ENCODE data around the gene NCOA7.
"Not testable (repeated sequence)": the region's sequence is repeated elsewhere in the genome, so short reads cannot be mapped to it uniquely, and the experiment has no call there.

Gene NCOA7

DNA sequence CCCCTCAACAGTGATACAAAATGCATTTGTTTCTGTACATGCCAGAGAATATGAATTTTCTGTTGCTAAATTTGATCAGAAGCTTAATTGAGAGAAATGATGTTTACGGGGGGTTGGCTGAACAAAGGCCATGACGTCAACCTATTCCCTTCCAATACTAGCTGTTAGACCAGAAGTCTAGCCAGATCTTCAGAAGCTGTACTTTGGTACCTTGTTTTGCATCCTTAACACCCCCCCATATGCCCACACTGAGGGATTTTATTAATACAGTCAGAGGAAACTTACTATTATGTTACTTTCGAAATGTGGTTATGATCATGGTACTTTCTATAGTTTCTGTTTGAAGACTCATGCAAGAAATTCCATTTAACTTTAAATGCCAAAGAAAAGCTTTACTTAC, 3.1 kb downstream of the NCOA7 start:
- DNase-seq: no peak

DNA sequence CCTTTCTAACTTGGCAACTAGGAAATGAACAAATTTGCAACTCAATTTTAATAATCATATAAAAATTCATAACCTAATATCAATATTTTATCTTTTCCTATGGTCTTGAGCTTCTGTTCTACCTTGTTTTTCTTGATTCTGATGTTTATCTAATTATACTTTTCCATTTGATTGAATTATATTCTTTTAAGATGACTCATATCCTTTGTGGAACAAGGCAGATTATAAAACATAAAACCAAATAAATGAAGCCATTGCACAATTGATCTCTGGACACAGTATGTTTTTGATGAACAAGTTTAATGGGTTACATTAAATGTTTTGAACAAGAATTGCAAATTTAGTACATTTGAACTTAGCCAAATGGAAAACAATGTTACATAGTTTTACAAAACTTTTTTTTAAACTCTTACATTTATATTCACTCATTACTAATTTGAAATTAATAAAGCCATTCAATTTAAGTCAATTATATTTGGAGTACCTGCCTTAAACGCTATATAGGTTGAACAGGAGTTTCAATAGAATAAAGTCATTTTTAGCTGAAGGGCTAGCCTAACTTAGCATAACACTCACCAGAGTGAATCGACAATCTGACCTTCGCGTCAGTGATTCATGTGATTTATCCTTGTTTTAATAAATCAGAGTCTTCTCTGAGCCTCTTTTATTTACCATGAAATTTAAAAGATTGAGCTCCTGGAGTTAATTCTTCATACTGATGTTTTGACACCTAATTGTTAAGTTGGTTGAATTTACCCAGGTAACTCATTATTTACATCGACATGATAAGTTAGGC, 3.8 kb downstream of the NCOA7 start:
- DNase-seq: no peak

DNA sequence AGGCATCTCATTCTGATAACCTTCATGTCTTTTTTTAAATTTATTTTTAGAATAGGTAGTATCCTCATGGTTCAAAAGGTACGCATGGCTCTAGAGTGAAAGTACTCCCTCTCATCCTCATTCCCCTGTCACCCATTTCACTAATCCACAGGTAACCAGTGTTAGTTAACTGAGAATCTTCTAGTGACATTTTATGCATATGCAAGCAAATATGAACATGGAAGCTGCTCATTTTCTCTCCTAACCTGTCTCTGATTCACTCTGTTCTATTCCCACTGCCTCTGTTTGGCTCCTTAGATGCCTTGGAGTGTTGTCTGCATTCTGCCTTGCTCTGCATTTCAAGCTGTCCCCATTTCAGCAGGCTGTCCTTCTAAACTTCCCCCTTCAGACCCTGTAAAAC, 4.5 kb downstream of the NCOA7 start:
- DNase-seq: no peak

DNA sequence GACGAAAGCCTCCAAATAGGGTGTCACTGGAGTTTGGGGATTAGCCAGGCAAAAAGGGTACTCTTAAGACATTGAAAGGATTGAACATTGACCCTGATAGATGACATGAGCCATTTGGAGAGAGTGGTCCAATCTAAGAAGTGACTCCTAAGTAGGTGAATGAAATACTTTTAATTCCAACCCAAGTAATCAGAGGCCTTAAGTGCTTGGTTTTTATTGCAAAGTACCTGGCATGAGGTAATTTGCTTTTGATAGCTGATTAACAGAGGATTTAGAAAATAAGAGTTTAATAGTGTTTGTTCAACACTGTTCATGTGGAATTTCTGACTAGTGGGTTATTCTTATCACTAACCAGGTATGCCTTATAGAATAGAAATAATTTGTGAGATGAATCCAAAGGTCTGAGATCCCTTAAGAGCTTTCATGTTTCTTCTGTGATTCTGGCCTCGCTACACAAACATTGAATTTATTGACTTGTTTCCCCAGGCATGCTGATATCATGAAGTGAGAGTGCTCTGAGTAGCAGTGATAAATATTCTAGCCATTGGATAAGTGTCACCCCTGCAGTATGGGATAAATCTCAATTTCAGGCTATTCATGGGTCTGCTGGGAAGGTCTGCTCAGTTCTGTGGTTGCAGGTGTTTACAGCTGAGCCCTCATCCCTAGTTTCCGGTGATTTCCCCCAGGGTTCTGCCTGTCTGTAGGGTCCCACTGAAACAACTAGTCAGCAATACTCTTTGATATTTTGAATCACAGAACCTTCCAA, 6.5 kb downstream of the NCOA7 start:
- no peak for DNase-seq

DNA sequence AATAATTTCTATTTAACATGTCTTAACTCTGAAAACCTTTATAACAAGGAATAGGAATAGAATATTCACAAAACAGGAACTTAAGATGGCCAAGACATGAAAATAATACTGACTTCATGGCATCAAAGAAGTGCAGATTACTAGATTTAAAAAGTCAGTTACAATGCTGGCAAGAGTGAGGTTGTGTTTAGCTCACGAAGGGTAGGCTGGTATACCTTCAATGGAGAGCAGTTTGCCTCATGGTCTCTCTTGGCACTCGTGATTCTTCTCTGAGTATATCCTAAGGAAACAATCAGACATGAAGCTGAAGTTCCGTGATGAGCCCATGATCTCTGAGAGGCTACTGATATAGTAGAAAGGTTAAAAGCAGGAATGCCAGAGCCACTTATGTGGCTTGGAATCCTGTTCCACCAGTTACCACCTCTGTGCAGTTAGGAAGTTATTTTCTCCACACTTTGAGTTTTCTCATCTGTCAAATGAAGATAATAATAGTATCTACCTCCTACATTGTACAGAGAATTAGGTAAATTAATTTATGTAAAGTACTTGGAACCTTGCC, 7.2 kb downstream of the NCOA7 start:
- no peak for DNase-seq

DNA sequence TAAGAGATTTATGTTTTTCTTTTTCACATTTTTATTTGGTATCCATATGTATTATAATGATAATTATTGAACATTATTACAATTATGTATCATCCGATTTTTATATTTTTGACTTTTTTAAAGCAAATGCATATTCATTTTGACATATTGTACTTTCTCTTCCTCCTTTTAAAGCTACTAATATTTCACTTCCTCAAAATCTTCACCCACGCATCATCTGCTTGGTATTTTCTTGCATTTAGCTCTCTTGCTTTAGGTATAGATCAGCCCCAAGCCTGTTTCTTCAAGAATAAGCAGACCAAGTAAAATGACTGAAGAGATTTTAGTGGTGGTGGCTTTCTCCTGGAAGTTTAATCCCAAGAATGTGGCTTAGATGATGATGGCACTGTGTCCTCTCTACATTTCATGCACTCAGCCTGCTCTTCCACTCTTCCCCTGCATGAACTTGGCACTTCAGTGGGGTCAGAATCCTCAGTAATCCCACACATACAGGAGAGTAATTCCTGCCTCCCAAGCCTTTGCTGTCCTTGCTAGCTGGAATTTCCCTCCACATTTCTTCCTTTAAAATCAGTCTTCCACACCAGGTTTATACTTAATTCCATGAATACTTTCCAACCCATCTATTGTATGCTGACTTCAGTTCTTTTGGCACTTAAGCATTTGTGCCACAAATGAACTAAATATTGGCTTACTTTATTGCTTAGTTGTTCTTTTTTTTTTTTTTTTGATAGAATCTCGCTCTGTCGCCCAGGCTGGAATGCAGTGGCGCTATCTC, 8.2 kb downstream of the NCOA7 start:
- DNase-seq: no peak

DNA sequence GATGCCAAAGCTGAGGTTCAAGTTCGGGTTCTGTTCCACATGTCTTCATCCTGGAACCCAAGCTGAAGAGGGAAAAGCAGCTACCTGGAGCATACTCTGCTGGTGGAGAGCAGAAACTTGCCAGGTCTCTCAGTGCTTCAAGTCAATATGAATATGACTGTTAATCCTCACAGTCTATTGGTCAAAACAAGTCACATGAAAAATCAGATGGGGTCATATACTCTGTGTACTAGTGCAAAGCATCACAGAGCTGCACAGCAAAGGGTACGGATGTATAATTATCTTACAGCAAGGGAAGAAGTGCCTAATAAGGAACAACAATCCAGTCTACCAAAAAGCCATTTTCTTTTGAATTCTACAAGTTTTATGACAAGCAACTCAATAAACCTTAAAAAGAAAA, 11.6 kb downstream of the NCOA7 start:
- no peak for DNase-seq

DNA sequence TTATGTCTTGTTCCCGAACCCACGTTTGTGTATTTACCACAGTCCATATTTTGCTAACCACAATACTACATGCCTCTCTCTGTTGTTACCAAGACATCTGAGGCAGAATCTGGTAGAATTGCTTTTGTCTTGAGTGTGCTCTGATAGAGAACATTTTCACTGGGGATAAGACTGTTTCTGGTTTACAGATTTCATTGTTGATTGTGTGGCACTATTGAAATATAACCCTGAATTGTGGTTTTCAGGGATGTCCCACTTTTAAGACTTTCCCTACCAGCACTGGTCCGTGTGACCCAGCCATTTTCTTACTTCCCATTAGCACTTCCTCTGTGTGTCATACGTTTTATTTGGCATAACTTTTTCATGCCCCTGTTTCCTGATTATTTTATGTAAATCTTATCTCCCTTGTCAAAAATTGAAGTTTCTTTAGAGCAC, 12.2 kb downstream of the NCOA7 start:
- no peak for DNase-seq

DNA sequence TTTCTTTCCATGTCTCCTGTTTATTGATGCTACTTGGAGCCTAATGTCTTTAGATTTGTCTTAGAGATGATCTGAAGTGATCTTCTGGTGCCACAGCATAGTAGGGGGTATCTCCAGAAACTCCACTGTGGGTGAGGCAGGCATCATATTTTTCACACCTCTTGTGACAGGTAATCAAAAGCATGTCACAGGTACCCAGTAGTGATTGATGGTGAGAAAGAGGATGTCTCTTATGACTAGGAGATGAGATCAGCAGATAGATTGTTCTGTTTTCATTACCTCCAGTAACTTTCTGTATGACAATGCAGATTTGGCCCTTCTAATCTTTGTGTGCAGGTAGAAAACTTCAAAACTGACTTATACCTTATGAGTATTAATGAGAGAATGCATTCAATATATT, 13.5 kb downstream of the NCOA7 start:
- DNase-seq: no peak

DNA sequence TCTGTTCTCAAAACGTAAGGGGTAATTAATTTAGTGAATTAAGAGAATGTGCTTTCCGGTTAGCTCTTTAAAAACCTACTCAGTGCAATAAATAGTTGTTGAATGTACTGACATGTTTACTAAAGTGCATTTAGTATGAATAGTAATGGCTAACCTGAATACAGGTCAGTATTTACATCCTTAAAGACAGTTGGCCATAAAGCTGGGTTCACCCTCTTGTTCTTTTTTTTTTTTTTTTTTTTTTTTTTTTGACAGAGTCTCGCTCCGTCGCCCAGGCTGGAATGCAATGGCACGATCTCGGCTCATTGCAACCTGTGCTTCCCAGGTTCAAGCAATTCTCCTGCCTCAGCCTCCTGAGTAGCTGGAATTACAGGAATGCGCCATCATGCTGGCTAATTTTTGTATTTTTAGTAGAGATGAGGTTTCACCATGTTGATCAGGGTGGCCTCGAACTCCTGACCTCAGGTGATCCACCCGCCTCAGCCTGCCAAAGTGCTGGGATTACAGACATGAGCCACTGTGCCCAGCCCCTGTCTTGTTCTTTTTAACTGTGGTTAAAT, 14.2 kb downstream of the NCOA7 start:
- DNase-seq: not testable (repeated sequence)

DNA sequence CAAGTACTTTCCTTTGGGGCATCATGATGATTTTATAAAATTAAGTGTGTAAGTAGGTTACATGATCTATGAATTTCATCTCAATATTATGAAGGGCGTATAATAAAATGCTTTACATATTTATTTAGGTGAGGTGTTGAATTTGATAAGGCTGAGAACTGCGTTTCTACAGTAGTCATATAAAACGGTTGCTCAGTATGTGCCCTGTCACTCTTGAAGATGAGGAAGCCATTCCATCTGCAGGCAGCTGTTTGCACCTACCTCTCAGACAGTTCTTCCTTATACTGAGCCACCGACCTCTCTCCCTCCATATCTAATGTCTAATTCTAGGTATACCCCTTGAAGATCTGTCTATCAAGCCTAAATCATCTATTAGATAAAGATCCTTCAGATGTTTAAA, 16.1 kb downstream of the NCOA7 start:
- no peak for DNase-seq

DNA sequence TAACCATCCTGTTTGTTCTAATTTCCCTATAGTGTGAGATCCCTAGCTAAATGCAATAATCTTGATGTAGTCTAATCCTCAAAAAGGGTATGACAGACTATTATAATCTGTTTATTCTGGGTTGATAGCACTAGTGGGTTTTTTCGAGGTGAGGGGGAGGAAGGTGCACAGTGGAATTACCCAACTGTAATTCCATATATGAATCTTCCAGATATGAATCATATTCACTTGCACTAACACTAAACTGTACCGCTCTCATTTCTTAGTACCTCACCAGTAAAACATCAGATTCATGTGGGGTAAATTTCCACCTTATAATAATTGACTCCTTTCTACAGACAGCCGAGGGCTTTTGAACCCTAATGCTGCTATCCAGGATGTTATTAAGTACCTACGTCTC, 16.5 kb downstream of the NCOA7 start:
- no peak for DNase-seq

DNA sequence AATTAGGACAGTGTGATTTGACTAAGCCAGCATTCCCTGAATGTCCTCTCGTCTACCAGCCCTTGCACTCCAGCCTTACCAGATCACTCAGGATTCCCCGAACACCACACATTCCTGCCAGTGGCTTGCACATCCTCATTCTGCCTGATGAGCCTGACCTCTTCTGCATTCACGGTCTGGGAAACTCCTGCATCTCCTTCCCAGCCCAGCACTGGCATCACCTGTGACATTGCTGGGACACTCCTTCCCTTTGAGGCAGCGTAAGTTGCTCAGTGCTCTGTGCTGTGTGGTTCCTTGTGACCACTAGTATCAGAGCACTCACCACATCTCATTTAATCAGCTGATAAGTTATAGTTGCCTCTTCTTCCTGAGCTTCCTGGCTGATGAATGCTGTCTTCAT, 17.3 kb downstream of the NCOA7 start:
- DNase-seq: no peak

DNA sequence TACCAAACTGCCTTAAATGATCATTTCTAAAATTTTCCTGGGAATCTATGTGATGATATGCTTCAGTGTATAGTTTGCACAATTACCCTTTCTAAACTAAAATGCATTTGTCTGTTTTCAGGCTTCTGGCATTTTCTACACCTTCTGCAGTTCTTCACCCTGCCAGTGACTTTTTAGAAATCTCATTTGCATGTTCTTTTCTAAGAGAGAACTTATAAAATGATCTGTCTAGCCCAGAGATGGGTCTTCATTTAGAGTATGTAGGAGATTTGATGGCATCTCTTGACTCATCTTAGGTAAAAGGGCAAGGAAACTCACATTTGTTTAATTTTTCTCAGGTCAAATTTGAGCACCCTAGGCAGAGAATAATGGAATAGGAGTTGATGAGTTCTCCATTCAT, 17.8 kb downstream of the NCOA7 start:
- no peak for DNase-seq

DNA sequence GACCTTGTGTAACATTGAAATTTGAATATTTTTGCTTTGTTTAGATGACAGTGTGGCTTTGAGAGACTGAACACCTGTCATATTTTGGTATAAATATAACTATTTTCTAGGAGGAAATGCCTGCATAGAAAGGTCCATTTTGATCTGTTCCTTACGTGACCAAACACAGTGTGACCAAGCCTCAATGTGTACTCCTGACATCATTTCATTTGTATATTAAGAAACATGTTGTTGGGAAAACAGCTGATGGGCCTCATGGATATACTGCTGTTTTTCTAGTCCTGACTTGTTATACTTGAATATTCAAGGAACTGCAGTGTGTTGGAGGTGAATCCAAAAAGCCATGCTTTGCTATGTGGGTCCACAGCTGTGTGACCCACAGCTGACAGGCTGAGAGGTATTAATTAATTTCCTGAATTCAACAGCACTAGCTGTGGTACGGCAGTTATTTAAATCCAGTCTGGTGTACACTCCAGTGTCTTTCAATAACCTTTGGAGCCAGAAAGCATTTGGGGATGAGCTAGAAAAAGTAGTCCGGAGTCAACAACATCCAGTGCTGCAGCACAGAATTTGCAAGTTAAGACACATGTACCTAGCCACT, 18.9 kb downstream of the NCOA7 start:
- no peak for DNase-seq

DNA sequence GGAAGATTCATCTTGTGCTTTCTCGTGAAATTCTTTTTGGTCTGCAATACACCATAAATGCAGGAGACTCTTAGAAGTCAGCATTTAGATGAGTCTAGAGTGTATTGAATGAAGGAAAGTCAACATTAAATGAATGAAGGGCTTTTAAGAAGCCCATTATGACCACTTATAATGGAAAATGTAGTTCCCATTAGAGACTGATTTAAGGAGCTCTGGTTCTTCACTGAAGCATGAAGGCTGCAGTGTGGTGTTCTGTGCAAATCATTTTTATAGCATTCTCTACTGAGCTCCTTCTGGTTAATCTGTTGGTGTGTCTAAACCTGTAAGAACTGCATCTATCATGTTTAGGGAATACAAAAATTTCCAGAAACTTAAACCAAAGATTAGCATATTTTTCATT, 19.7 kb downstream of the NCOA7 start:
- DNase-seq: no peak

DNA sequence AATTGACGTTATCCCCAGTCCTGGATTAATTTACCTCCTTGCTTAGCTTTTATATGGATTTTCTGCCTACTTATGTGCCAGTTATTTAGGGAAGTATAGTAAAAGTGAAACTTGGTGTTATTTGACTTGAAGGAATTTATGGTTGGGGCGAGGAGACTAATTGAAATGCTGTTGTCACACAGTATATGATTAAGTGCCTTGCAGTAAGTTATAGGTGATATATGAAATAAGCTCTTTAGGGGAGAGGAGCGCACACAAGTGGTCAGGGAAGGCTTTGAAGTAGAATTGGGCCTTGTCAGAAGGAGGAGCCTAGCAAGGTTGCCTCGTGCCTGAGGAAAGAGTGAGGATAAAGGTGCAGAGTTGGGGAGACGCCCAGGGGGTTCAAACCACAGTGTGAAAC, 20.5 kb downstream of the NCOA7 start:
- no peak for DNase-seq

DNA sequence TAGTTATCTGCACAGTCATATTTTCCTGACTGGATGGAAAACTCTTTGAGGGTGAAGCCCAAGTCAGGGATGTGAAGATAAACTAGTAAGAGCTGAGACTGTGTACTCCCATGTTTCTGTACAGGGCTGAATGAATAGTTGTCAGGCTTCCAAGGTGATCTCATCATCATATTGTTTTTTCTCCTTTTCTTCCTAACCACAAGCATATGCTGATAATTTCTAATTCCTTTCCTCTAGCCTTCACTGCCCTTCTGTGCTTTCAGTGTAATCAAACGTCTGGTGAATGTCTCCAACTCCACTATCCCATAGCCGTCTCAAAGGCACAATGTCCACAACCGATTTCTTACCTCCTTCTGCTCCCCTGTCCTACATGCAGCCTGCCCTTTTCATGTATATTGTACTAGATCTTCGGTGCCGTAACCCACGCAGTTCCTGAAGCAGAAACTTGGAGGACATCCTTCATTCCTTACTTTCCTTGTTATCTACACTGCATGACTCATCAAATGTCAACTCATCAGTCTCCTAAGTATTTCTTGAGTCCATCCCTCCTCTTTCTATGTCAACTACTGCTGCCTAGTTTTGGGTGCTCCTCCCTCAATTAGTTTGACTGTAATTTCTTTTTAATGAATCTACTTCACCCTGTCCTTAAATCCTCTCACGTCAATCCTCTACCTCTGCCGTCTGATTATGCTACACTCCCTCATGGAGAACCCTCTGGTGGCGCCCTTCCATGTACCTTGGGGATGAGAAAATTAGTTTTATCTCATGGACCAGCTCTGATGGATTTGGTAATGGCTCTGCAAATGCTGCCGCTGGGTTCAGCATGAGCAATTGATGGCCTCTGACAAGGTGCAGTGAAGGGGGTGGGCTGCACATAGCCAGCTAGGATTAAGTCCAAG, 21.9 kb downstream of the NCOA7 start:
- no peak for DNase-seq

DNA sequence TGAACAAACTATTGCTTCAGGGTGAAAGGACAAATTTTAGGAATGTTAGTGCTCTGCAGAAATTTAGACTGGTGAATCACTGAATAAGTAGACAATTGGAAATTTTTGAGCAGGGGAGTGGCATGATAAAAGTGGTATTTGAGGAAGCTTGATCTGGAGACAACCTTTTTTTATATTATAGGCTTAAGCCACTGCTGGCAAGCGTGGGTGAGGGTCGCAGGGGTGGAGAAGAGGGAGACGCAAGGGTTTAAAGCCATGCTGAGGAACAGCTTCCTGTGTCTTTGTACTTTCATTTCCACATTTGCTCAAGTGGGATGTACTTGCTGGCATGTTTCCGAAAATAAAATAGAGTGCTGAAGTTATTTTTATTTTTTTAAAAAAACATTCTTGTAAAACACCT, 23.7 kb downstream of the NCOA7 start:
- no peak for DNase-seq

DNA sequence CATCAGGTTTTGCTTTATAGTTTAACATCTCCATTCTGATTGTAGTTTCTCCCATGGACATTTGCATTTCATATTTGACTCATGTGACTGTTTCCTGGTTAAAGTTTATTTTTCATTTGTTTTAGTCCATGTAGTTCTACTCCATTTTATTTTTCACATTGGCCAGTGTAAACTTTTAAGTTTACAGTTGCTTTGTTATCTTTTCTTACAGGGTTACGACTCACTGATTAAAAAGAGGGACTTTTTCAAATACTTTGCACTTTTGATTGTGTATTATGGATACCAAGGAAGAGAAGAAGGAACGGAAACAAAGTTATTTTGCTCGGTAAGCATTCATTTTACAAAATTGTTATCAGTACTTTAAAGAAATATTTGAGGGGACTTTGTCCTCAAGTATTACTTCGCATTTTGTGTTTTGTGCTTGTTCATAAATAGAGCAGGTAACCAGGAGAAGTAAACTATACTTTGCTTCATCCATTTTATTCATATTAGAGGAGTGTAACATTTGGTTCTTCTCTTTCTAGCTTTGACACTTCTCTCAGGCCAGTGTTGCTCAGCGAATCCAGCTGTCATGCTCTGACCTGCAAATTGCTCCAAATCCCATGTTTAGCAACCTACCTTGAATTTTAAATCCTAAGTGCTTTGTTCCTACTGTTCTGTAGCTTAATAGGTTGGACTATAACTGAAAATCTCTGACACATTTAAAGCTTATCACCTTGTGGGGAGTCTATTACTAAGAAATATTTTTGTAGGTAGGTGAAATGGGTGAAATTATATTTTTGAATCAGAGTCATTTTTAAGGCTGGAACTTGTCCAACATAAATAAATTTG, 24.5 kb downstream of the NCOA7 start:
- no peak for DNase-seq

DNA sequence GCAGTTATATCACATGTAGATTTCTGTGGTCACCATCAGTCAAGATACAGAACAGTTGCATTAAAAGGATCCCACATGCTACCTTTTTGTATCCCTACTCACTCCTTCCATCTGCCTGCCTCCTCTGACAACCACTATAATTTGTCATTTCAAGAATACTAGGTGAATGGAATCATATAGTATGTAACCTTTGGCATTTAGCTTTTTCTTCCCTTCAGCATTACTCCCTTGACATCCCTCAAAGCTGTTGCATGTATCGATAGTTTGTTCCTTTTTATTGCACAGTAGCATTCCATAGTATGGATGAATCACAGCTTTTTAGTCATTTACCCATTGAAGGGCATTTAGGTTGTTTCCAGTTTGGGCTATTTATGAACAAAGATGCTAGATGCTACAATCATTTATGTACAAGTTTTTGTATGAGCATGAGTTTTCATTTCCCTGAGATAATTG, 26.1 kb downstream of the NCOA7 start:
- DNase-seq: no peak
